Measurements from ENCODE around the gene PACSIN1.

Gene PACSIN1

DNA sequence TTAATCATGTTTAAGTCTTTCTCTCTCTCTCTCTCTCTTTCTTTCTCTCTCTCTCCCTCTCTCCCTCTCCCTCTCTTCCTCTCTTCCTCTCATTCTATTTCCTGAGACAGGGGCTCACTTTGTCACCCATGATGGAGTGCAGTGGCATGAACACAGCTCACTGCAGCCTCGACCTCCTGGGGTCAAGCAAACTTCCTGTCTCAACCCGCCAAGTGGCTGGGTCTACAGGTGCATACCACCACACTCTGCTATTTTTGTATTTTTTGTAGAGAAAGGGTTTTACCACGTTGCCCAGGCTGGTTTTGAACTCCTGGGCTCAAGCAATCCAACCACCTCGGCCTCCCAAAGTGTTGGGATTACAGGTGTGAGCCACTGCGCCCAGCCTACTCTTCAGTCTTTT lies 24.4 kb upstream of the PACSIN1 start:
- TF ChIP-seq, protein P1, sequence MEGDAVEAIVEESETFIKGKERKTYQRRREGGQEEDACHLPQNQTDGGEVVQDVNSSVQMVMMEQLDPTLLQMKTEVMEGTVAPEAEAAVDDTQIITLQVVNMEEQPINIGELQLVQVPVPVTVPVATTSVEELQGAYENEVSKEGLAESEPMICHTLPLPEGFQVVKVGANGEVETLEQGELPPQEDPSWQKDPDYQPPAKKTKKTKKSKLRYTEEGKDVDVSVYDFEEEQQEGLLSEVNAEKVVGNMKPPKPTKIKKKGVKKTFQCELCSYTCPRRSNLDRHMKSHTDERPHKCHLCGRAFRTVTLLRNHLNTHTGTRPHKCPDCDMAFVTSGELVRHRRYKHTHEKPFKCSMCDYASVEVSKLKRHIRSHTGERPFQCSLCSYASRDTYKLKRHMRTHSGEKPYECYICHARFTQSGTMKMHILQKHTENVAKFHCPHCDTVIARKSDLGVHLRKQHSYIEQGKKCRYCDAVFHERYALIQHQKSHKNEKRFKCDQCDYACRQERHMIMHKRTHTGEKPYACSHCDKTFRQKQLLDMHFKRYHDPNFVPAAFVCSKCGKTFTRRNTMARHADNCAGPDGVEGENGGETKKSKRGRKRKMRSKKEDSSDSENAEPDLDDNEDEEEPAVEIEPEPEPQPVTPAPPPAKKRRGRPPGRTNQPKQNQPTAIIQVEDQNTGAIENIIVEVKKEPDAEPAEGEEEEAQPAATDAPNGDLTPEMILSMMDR (IDR thresholded peaks at IDR 0.05; ENCODE audit: low read depth, low read length, missing control alignments), result no peak
- DNase-seq (ENCODE audit: extremely low read depth, low read depth), result no peak
- no peak overlapping the region for H3K4me3 ChIP-seq (replicated peaks; ENCODE audit: low read depth, low read length)

DNA sequence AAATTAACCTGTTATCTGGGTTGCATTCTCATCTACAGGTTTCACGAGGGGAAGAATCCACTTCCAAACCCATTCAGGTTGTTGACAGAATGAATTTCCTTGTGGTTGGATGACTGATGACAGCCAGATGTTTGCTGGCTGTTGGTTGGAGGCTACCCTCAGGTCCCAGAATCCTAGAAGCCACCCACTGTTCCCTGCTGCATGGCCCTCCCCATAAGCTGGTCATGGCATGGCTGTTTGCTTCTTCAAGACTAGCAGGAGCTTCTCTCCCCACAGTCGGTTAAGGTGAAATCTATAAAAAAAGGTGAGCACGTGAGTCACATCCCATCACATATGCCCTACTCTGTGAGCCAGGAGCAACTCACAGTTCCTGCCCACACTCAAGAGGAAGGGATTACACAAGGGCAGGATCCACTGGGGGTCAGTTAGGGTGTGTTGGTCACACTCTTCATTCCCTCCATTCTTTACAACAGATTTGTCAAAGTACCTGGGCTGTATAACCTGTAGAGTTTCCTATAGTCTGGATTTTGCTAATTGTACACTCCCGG lies 20.5 kb upstream of the PACSIN1 start:
- TF ChIP-seq, protein P1 (IDR thresholded peaks at IDR 0.05; ENCODE audit: low read depth, low read length, missing control alignments), result no peak
- no peak for DNase-seq (ENCODE audit: extremely low read depth, low read depth)
- no peak overlapping the region for H3K4me3 ChIP-seq (replicated peaks; ENCODE audit: low read depth, low read length)

DNA sequence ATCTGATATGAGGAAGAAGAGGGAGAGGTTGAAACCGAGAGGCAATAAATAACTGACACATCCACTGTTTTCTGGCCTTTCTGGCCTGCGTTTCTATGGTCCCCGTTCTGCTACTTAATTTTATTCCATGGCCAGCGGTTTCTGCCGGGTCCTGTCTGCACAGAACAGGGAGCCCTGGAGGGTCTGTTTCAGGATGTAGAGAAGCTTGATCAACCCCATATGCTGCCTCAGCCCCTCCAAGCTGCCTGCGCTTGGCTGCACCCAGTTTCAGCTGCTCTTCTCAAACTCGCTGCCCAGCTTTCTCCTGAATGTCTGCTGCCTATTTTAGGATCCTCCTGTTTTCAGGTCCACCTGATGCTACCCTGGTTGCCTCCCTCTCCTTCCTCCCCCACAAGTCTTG lies 18.5 kb upstream of the PACSIN1 start:
- DNase-seq (ENCODE audit: extremely low read depth, low read depth), result no peak
- TF ChIP-seq, protein P1 (IDR thresholded peaks at IDR 0.05; ENCODE audit: low read depth, low read length, missing control alignments), result no peak
- no peak overlapping the region for H3K4me3 ChIP-seq (replicated peaks; ENCODE audit: low read depth, low read length)

DNA sequence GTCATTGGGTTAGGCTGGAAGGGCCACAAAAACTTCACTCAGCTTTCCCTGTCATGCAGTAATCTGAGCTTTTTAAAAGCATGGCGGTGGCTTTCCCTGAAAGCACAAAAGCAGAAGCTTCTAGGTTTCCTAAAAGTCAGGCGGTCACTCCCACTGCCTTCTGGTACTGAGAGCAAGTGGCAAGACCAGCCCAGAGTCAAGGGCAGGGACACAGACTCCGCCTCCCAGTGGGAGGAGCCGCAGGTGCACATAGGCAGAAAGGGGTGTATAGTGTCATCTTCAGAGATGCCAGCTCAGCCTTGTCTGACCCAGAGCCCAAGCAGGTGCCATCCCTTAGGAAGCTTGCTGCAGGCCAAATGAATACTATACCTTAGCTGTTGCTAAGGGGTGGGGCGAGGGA lies 18.0 kb upstream of the PACSIN1 start:
- TF ChIP-seq, protein P1 (IDR thresholded peaks at IDR 0.05; ENCODE audit: low read depth, low read length, missing control alignments), result no peak
- H3K4me3 ChIP-seq (replicated peaks; ENCODE audit: low read depth, low read length), result no peak overlapping the region
- DNase-seq (ENCODE audit: extremely low read depth, low read depth), result no peak

DNA sequence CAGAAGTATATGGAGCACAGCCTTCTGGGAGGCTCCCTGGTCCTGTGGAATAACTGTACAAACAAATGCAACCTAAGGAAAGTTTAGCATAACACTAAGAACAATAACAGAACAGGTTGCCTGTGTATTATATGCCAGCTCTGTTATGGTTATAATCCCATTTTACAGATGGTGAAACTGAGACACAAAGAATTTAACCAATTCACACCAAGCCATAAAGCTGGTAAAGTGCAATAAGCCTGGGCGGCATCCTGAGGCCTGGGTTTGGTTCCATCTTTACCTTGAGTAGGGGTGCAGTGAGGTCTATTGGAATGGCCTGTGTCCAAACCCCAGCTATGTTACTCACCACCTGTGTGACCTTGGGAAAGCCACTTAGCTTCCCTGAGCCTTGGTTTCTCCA lies 14.7 kb upstream of the PACSIN1 start:
- no peak overlapping the region for H3K4me3 ChIP-seq (replicated peaks; ENCODE audit: low read depth, low read length)
- TF ChIP-seq, protein P1 (IDR thresholded peaks at IDR 0.05; ENCODE audit: low read depth, low read length, missing control alignments), result no peak
- DNase-seq (ENCODE audit: extremely low read depth, low read depth), result no peak

DNA sequence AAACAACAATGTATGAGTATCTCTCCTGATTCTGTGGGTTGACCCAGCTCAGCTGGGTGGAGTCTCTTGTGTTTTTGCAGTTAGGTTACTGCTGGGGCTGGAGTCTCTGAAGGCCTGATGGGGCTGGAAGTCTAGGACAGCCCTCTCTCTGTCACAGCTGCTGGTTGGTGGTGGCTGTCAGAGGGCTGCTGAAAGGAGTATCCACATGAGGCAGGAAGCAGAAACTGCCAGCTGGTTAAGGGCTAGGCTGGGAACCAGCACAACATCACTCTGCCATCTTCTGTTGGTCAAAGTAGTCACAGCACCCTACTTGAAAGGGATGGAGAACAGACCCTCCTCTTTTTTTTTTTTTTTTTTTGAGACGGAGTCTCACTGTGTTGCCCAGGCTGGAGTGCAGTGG lies 10.0 kb upstream of the PACSIN1 start:
- H3K4me3 ChIP-seq (replicated peaks; ENCODE audit: low read depth, low read length), result no peak overlapping the region
- no peak for DNase-seq (ENCODE audit: extremely low read depth, low read depth)
- TF ChIP-seq, protein P1 (IDR thresholded peaks at IDR 0.05; ENCODE audit: low read depth, low read length, missing control alignments), result no peak

DNA sequence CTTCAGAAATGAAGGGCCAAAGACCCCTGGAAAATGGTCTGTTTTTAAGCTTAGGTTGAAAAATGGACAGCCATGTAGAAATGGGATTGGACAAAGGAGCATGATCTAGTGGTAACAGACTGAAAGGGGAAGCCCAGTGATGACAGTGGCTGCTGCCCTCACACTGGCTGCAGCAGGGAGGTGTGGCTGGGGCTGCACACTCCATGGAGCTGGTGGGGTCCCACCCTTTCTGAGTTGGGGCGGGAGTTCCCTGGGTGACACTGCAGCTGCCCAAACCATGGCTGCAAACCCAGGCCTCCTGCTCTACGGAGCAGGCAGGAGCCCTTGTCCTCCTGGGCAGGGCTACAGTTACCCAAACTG lies 8.5 kb upstream of the PACSIN1 start:
- no peak overlapping the region for H3K4me3 ChIP-seq (replicated peaks; ENCODE audit: low read depth, low read length)
- no peak for DNase-seq (ENCODE audit: extremely low read depth, low read depth)
- TF ChIP-seq, protein P1 (IDR thresholded peaks at IDR 0.05; ENCODE audit: low read depth, low read length, missing control alignments), result no peak
